HEK293 (cell line): ENCODE results near the gene IL10RB.

ENCODE experiments used
- GFI1B ChIP-seq: fragments of 450-650 bp; formaldehyde crosslinking; IDR thresholded peaks from 2 replicates; pipeline ENCODE4 v1.5.1; 2016; ENCODE audit warnings: missing biosample characterization, missing genetic modification characterization
- KLF10 ChIP-seq: fragments of 450-650 bp; IDR thresholded peaks from 2 replicates; pipeline ENCODE4 v1.5.1; 2018; ENCODE audit warnings: missing biosample characterization, mild to moderate bottlenecking, missing genetic modification characterization
- MEIS1 ChIP-seq: sonication (generic); formaldehyde crosslinking; IDR thresholded peaks from 2 replicates; pipeline ENCODE4 v1.8.1; 2022; ENCODE audit warnings: missing genetic modification reagents, mild to moderate bottlenecking, borderline replicate concordance
- MZF1 ChIP-seq: fragments of 450-650 bp; formaldehyde crosslinking; IDR thresholded peaks from 2 replicates; pipeline ENCODE4 v1.5.1; 2017; ENCODE audit warnings: missing biosample characterization, missing genetic modification characterization, borderline replicate concordance
- PRDM6 ChIP-seq: fragments of 450-650 bp; formaldehyde crosslinking; IDR thresholded peaks from 2 replicates; pipeline ENCODE4 v1.5.1; 2017; ENCODE audit warnings: missing biosample characterization, missing genetic modification characterization
- YY1 ChIP-seq: fragments of 450-650 bp; formaldehyde crosslinking; IDR thresholded peaks from 2 replicates; pipeline ENCODE4 v1.5.1; 2018; ENCODE audit warnings: missing biosample characterization, missing genetic modification characterization
- ZBTB49 ChIP-seq: fragments of 450-650 bp; formaldehyde crosslinking; IDR thresholded peaks from 2 replicates; pipeline ENCODE4 v1.5.1; 2016; ENCODE audit warnings: missing biosample characterization, missing genetic modification characterization, low read depth
- ZNF23 ChIP-seq: fragments of 450-650 bp; formaldehyde crosslinking; IDR thresholded peaks from 2 replicates; pipeline ENCODE4 v1.5.1; 2016; ENCODE audit warnings: missing biosample characterization, missing genetic modification characterization, borderline replicate concordance
- ZNF394 ChIP-seq: fragments of 450-650 bp; formaldehyde crosslinking; IDR thresholded peaks from 2 replicates; pipeline ENCODE4 v1.5.1; 2016; ENCODE audit warnings: missing biosample characterization, missing genetic modification characterization, mild to moderate bottlenecking, moderate library complexity, borderline replicate concordance
- ZNF530 ChIP-seq: fragments of 450-650 bp; formaldehyde crosslinking; IDR thresholded peaks from 2 replicates; pipeline ENCODE4 v1.5.1; 2016; ENCODE audit warnings: low read depth, missing biosample characterization, missing genetic modification characterization
- ZNF561 ChIP-seq: fragments of 450-650 bp; IDR thresholded peaks from 2 replicates; pipeline ENCODE4 v1.5.1; 2018; ENCODE audit warnings: missing biosample characterization, missing genetic modification characterization, borderline replicate concordance
- ZNF571 ChIP-seq: fragments of 450-650 bp; formaldehyde crosslinking; IDR thresholded peaks from 2 replicates; pipeline ENCODE4 v1.5.0; 2017; ENCODE audit warnings: missing biosample characterization, missing genetic modification characterization
- ZNF580 ChIP-seq: fragments of 450-650 bp; formaldehyde crosslinking; IDR thresholded peaks from 2 replicates; pipeline ENCODE4 v1.5.1; 2016; ENCODE audit warnings: missing biosample characterization, missing genetic modification characterization
- ZNF610 ChIP-seq: fragments of 450-650 bp; formaldehyde crosslinking; IDR thresholded peaks from 2 replicates; pipeline ENCODE4 v1.5.1; 2016; ENCODE audit warnings: missing biosample characterization, missing genetic modification characterization, borderline replicate concordance
- ZNF623 ChIP-seq: fragments of 450-650 bp; formaldehyde crosslinking; IDR thresholded peaks from 2 replicates; pipeline ENCODE4 v1.5.1; 2016; ENCODE audit warnings: missing biosample characterization, missing genetic modification characterization
- ZNF837 ChIP-seq: fragments of 450-650 bp; formaldehyde crosslinking; IDR thresholded peaks from 2 replicates; pipeline ENCODE4 v1.5.1; 2016; ENCODE audit warnings: missing biosample characterization, missing genetic modification characterization
- ZSCAN18 ChIP-seq: fragments of 450-650 bp; formaldehyde crosslinking; IDR thresholded peaks from 2 replicates; pipeline ENCODE4 v1.5.1; 2016; ENCODE audit warnings: missing biosample characterization, missing genetic modification characterization
- TF ChIP-seq, protein P1 (sequence below): fragments of 450-650 bp; formaldehyde crosslinking; IDR thresholded peaks from 2 replicates; pipeline ENCODE4 v1.5.0; 2017; ENCODE audit warnings: missing biosample characterization, missing genetic modification characterization, borderline replicate concordance
- TF ChIP-seq, protein P2 (sequence below): fragments of 450-650 bp; formaldehyde crosslinking; IDR thresholded peaks from 2 replicates; pipeline ENCODE4 v1.5.1; 2016; ENCODE audit warnings: missing biosample characterization, missing genetic modification characterization
- TF ChIP-seq, protein P3 (sequence below): fragments of 450-650 bp; formaldehyde crosslinking; IDR thresholded peaks from 2 replicates; pipeline ENCODE4 v1.5.1; 2016; ENCODE audit warnings: missing biosample characterization, missing genetic modification characterization
- TF ChIP-seq, protein P4 (sequence below): fragments of 450-650 bp; formaldehyde crosslinking; IDR thresholded peaks from 2 replicates; pipeline ENCODE4; 2016; ENCODE audit warnings: missing biosample characterization, missing genetic modification characterization

IL10RB gene

DNA sequence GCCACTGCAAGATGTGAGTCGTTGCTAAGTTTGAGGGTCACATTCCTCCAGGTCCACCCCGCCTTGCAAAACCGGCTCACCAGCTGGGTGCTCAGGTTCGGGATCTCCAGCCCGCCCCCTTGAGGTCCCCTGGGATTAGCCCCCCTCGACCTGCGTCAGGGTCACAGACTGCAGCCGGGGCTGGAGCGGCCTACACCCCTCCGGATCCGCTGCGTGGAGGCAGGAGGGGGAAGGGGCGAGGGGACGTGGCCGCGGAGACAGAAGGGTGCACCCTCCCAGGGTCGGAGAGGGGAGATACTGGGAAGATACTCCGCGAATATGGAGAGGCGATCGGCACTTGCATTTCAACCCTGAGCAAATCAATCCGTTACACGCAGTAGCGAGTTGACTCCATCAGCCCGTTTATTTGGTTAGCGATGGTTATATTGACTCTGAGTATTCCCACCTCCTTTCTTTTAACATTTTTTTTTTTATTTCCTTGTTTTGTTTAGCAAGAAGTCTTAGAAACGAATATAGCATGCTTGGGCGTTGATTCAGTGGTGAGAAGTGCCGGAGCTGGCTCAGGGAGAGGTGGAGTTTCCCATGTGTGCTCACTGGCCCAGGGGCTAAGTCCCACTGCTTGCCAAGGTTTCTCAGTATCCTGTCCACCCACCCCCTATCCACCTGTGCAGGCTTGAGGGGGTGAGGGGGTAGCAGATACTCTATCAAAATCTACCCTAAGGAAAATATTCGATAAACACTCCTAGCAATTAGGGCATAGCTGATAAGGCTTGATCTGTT is 35.4 kb upstream of the IL10RB start (continued):
- TF ChIP-seq, protein P1, sequence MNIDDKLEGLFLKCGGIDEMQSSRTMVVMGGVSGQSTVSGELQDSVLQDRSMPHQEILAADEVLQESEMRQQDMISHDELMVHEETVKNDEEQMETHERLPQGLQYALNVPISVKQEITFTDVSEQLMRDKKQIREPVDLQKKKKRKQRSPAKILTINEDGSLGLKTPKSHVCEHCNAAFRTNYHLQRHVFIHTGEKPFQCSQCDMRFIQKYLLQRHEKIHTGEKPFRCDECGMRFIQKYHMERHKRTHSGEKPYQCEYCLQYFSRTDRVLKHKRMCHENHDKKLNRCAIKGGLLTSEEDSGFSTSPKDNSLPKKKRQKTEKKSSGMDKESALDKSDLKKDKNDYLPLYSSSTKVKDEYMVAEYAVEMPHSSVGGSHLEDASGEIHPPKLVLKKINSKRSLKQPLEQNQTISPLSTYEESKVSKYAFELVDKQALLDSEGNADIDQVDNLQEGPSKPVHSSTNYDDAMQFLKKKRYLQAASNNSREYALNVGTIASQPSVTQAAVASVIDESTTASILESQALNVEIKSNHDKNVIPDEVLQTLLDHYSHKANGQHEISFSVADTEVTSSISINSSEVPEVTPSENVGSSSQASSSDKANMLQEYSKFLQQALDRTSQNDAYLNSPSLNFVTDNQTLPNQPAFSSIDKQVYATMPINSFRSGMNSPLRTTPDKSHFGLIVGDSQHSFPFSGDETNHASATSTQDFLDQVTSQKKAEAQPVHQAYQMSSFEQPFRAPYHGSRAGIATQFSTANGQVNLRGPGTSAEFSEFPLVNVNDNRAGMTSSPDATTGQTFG (tag by site-specific recombination): no peak
- TF ChIP-seq PRDM6 (tag by site-specific recombination) (no peak), KLF10 (tag by site-specific recombination) (no peak), ZNF623 (tag by site-specific recombination) (no peak), MZF1 (tag by site-specific recombination) (no peak), ZSCAN18 (tag by site-specific recombination) (no peak), ZNF571 (tag by site-specific recombination) (no peak), ZNF837 (no peak), ZNF561 (tag by site-specific recombination) (no peak; the same call in 1 of the 2 replicates), ZNF23 (tag by site-specific recombination) (no peak), YY1 (tag by site-specific recombination) (no peak), ZNF530 (tag by site-specific recombination) (no peak), ZNF394 (tag by site-specific recombination) (peak; percentile 55; the same call in 1 of the 2 replicates), MEIS1 (CRISPR knock-in tag) (no peak), ZNF580 (tag by site-specific recombination) (no peak), GFI1B (no peak), ZBTB49 (tag by site-specific recombination) (no peak), ZNF610 (tag by site-specific recombination) (no peak)
- TF ChIP-seq, protein P2, sequence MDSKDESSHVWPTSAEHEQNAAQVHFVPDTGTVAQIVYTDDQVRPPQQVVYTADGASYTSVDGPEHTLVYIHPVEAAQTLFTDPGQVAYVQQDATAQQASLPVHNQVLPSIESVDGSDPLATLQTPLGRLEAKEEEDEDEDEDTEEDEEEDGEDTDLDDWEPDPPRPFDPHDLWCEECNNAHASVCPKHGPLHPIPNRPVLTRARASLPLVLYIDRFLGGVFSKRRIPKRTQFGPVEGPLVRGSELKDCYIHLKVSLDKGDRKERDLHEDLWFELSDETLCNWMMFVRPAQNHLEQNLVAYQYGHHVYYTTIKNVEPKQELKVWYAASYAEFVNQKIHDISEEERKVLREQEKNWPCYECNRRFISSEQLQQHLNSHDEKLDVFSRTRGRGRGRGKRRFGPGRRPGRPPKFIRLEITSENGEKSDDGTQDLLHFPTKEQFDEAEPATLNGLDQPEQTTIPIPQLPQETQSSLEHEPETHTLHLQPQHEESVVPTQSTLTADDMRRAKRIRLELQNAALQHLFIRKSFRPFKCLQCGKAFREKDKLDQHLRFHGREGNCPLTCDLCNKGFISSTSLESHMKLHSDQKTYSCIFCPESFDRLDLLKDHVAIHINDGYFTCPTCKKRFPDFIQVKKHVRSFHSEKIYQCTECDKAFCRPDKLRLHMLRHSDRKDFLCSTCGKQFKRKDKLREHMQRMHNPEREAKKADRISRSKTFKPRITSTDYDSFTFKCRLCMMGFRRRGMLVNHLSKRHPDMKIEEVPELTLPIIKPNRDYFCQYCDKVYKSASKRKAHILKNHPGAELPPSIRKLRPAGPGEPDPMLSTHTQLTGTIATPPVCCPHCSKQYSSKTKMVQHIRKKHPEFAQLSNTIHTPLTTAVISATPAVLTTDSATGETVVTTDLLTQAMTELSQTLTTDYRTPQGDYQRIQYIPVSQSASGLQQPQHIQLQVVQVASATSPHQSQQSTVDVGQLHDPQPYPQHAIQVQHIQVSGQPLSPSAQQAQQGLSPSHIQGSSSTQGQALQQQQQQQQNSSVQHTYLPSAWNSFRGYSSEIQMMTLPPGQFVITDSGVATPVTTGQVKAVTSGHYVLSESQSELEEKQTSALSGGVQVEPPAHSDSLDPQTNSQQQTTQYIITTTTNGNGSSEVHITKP (tag by site-specific recombination): peak; percentile 80
- TF ChIP-seq, protein P3, sequence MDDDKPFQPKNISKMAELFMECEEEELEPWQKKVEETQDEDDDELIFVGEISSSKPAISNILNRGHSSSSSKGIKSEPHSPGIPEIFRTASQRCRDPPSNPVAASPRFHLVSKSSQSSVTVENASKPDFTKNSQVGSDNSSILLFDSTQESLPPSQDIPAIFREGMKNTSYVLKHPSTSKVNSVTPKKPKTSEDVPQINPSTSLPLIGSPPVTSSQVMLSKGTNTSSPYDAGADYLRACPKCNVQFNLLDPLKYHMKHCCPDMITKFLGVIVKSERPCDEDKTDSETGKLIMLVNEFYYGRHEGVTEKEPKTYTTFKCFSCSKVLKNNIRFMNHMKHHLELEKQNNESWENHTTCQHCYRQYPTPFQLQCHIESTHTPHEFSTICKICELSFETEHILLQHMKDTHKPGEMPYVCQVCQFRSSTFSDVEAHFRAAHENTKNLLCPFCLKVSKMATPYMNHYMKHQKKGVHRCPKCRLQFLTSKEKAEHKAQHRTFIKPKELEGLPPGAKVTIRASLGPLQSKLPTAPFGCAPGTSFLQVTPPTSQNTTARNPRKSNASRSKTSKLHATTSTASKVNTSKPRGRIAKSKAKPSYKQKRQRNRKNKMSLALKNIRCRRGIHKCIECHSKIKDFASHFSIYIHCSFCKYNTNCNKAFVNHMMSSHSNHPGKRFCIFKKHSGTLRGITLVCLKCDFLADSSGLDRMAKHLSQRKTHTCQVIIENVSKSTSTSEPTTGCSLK (tag by site-specific recombination): no peak
- TF ChIP-seq, protein P4, sequence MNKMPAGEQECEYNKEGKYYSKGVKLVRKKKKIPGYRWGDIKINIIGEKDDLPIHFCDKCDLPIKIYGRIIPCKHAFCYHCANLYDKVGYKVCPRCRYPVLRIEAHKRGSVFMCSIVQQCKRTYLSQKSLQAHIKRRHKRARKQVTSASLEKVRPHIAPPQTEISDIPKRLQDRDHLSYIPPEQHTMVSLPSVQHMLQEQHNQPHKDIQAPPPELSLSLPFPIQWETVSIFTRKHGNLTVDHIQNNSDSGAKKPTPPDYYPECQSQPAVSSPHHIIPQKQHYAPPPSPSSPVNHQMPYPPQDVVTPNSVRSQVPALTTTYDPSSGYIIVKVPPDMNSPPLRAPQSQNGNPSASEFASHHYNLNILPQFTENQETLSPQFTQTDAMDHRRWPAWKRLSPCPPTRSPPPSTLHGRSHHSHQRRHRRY: no peak
